ENCODE results near the gene TUSC2.
"Not testable (repeated sequence)": the region's sequence is repeated elsewhere in the genome, so short reads cannot be mapped to it uniquely, and the experiment has no call there.

The TUSC2 gene

GRCh38 chr3:50293079-50293801, 34.8 kb downstream of the TUSC2 start:
- DNase-seq: no peak

- peak; percentile 72 for DNase-seq
These were observed 35.6 kb downstream of the TUSC2 start, which contains the start of gene IFRD2 for GRCh38 chr3:50292159-50293078. IFRD2 (minus strand) TSS chr3:50292429; CDS start chr3:50292274, 155 bp downstream.

- no peak for DNase-seq
These were observed 37.8 kb downstream of the TUSC2 start for GRCh38 chr3:50290161-50290641.

- no peak for DNase-seq
These were observed 38.9 kb downstream of the TUSC2 start for GRCh38 chr3:50289130-50289529.

DNA sequence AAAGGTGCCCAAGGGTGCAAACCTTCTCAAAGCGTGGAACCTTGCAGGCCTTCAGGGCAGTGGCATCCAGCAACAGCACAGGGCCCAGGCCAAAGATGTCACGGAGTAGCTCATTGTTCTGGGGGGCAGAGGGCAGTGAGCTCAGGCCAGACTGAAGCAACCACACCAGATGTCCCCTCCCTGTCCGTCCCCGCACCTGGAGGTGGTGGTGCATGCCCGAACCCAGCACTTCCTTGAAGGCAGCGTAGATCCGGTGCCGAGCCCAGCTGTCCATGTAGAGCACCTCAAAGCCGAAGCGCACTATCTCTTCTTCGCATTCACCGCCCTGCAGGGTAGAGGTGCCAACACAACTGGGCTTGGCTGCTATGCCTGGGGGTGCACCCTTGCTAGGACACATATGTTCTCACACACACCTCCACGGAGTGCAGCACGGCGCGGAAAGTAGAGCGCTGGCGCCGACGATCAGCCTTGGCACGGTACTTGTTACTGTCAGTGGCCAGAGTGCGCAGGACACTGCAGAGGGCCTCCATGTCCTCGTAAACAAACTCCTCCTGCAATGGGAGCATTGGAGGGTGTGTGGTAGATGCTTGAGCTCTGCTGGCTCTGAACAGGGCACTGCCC, 39.5 kb downstream of the TUSC2 start:
- no peak for DNase-seq

DNA sequence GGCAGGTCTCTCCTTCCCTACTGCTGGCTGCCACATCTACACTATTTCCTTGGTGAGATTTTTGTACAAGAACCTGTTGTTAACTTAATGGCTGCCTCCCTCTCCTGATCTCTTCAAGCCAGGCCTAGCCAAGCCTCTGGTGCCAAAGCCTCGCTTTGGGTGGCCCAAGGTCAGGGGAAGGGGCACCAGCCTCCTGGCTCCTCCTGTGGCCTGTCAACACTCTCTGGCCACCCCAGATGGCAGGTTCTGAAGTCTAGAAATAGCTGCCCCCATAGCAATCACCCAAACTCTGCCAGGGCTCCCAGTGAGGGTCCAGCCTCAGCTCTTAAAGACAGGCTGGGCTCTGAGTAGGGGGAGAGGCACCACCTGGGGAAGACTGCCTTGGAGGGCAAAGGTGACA, 40.8 kb downstream of the TUSC2 start:
- no peak for DNase-seq

- no peak for DNase-seq
These were observed 41.4 kb downstream of the TUSC2 start for GRCh38 chr3:50286322-50287227.

- DNase-seq: not testable (repeated sequence)
These were observed 43.9 kb downstream of the TUSC2 start for GRCh38 chr3:50284121-50284520.

- no peak for DNase-seq
These were observed 48.6 kb downstream of the TUSC2 start for GRCh38 chr3:50279255-50280016.

- no peak for DNase-seq
These were observed 49.2 kb downstream of the TUSC2 start, which contains the start of gene LSMEM2 for GRCh38 chr3:50278880-50279224. LSMEM2 (plus strand) TSS chr3:50279087; CDS start chr3:50279114, 27 bp downstream.

GRCh38 chr3:50278123-50278879, 49.7 kb downstream of the TUSC2 start:
- no peak for DNase-seq

GRCh38 chr3:50276762-50277101, 51.3 kb downstream of the TUSC2 start:
- no peak for DNase-seq

- DNase-seq: no peak
These were observed 51.8 kb downstream of the TUSC2 start for GRCh38 chr3:50275996-50276761.

- DNase-seq: no peak
These were observed 52.7 kb downstream of the TUSC2 start for GRCh38 chr3:50275141-50275995.

Measured in NCI-H2081 treated with DMSO at 0.1 percent for 48 hours (cell line).